ELR (cell line): ENCODE data around the gene PCGF3.
"Not testable (repeated sequence)": the region's sequence is repeated elsewhere in the genome, so short reads cannot be mapped to it uniquely, and the experiment has no call there.

Experiments used
- DNase-seq: peaks from one replicate; pipeline ENCODE4 v3.0.0-alpha.2; 2015; ENCODE audit warnings: low read depth

Gene PCGF3

GRCh38 chr4:797066-797465, 91.4 kb downstream of the PCGF3 start:
- no peak for DNase-seq

GRCh38 chr4:801436-802124, 95.9 kb downstream of the PCGF3 start:
- DNase-seq = no peak

GRCh38 chr4:803884-804283, 98.3 kb downstream of the PCGF3 start:
- DNase-seq = no peak

GRCh38 chr4:804804-805203, 99.2 kb downstream of the PCGF3 start:
- no peak for DNase-seq

GRCh38 chr4:806979-807378, 101.3 kb downstream of the PCGF3 start:
- not testable (repeated sequence) for DNase-seq

GRCh38 chr4:807792-808191, 102.2 kb downstream of the PCGF3 start:
- DNase-seq = no peak

- no peak for DNase-seq
Observed at GRCh38 chr4:808860-809570, 103.4 kb downstream of the PCGF3 start.

- DNase-seq = no peak
Observed at GRCh38 chr4:813900-814299, 108.3 kb downstream of the PCGF3 start.

GRCh38 chr4:814312-814850, 108.7 kb downstream of the PCGF3 start:
- no peak for DNase-seq

- no peak for DNase-seq
Observed at GRCh38 chr4:815464-816146, 110.0 kb downstream of the PCGF3 start.

GRCh38 chr4:818106-818921, 112.7 kb downstream of the PCGF3 start:
- no peak for DNase-seq

GRCh38 chr4:819401-820229, 114.0 kb downstream of the PCGF3 start:
- DNase-seq = no peak
